K562 (cell line): Measurements from ENCODE around the gene SLCO3A1. TPM values are rescaled to one million over a fixed set of nuclear protein-coding genes. Genes with fewer than 3 reads are reported as not detected.

Experiments used
- ATAC-seq: fragments of 200-7000 bp; cut with Tn5 transposase; 3 replicates; pipeline ENCODE4 v1.9.1; 2020; ENCODE audit warnings: moderate library complexity
- BruUV-seq: library from RNA; stranded (reverse); fragments of 400-500 nt; replicated peaks from 2 replicates; lab custom pipeline; 2021; lab: Mats Ljungman, UMichigan
- CTCF ChIA-PET: fragments of 300-600 bp; formaldehyde crosslinking; extraction: SDS; loops from one replicate; lab custom pipeline; 2021; ENCODE audit warnings: low intra/inter-chr PET ratio; lab: Yijun Ruan, JAX
- POLR2A ChIA-PET: fragments of 300-600, 350-650 bp; sonication (Branson Sonifier 250); formaldehyde crosslinking; extraction: SDS; loops from one replicate; lab custom pipeline; 2021; ENCODE audit warnings: antibody characterized with exemption, inconsistent platforms; lab: Yijun Ruan, JAX
- DNase-seq, 4 experiments: peaks; one replicate each; pipeline versions ENCODE4 v3.0.0 to v3.0.0-alpha.2; 2011 to 2018; ENCODE audit warnings: low spot score in 3 of 4, mixed read lengths in 3 of 4; ENCODE audit errors: extremely low read depth in 1 of 4
- FAIRE-seq: peaks from 2 replicates; lab custom pipeline; 2011; peaks lifted over from hg19 to GRCh38; lab: Jason Lieb, UNC
- H2AFZ ChIP-seq: 2 replicates; pipeline ENCODE4 v1.6.0; 2011; ENCODE audit warnings: low read depth, low read length, control low read depth, inconsistent platforms
- H3K27ac ChIP-seq: fragments of 200-600 bp; 3 replicates; pipeline ENCODE4 v1.8.0; 2011; ENCODE audit warnings: low read depth, mild to moderate bottlenecking, control low read depth, inconsistent platforms, low read length, moderate library complexity, mixed read lengths; ENCODE audit errors: extremely low read depth
- H3K27me3 ChIP-seq, 2 experiments: fragments of 300-600 bp in 1 of 2; 2 replicates in 1 of 2; 3 replicates in 1 of 2; pipeline versions ENCODE4 v1.6.0 to v1.8.0; 2011; ENCODE audit warnings: inconsistent platforms in 2 of 2, low read length in 2 of 2, mild to moderate bottlenecking in 1 of 2, mixed read lengths in 1 of 2, moderate library complexity in 1 of 2; ENCODE audit not compliant: control insufficient read depth in 2 of 2, insufficient read depth in 2 of 2
- H3K36me3 ChIP-seq: fragments of 300-600 bp; 3 replicates; pipeline ENCODE4 v1.8.0; 2011; ENCODE audit warnings: mild to moderate bottlenecking, low read length, inconsistent platforms; ENCODE audit not compliant: control insufficient read depth, insufficient read depth
- H3K4me1 ChIP-seq, 2 experiments: fragments of 200-600 bp in 1 of 2; replicated peaks in 1 of 2; 2 replicates in 1 of 2; 3 replicates in 1 of 2; pipeline versions ENCODE4 v1.5.1 to v1.8.0; 2011; ENCODE audit warnings: inconsistent platforms in 2 of 2, low read length in 2 of 2, mild to moderate bottlenecking in 1 of 2, mixed read lengths in 1 of 2, moderate library complexity in 1 of 2; ENCODE audit not compliant: control insufficient read depth in 2 of 2, insufficient read depth in 2 of 2
- H3K4me2 ChIP-seq: 2 replicates; pipeline ENCODE4 v1.6.1; 2011; ENCODE audit warnings: low read length, control low read depth, inconsistent platforms, mixed read lengths; ENCODE audit not compliant: insufficient read depth
- H3K4me3 ChIP-seq: fragments of 200-600 bp; sonication (generic), shearing (Covaris generic); 2 replicates; pipeline ENCODE4 v1.5.1; 2016; ENCODE audit warnings: control low read depth, inconsistent platforms
- H3K79me2 ChIP-seq: fragments of 200-600 bp; 3 replicates; pipeline ENCODE4 v1.8.0; 2011; ENCODE audit warnings: low read length, inconsistent platforms; ENCODE audit not compliant: control insufficient read depth, insufficient read depth
- H3K9ac ChIP-seq, 2 experiments: 2 replicates each; pipeline versions ENCODE4 v1.6.0 to v1.6.1; 2011; ENCODE audit warnings: low read depth in 2 of 2, low read length in 2 of 2, control low read depth in 1 of 2, inconsistent platforms in 1 of 2, mild to moderate bottlenecking in 1 of 2, mixed read lengths in 1 of 2; ENCODE audit not compliant: insufficient read depth in 1 of 2
- H3K9me1 ChIP-seq: one replicate; pipeline ENCODE4 v1.6.0; 2011; ENCODE audit warnings: inconsistent platforms, mild to moderate bottlenecking, low read length, moderate library complexity; ENCODE audit not compliant: control insufficient read depth, insufficient read depth
- H3K9me3 ChIP-seq: replicated peaks from 2 replicates; pipeline ENCODE4 v1.5.1; 2011; ENCODE audit warnings: low read depth, low read length, inconsistent platforms; ENCODE audit not compliant: control insufficient read depth, insufficient read depth
- H4K20me1 ChIP-seq: replicated peaks from 2 replicates; pipeline ENCODE4 v1.6.1; 2011; ENCODE audit warnings: low read length, inconsistent platforms, mixed read lengths; ENCODE audit not compliant: control insufficient read depth, insufficient read depth
- CREB3 ChIP-seq: fragments of 450-650 bp; conservative IDR thresholded peaks from 2 replicates; pipeline ENCODE4 v1.6.1; 2016; ENCODE audit warnings: missing genetic modification characterization, low read depth, mild to moderate bottlenecking, missing compliant biosample characterization, moderate library complexity
- GABPB1 ChIP-seq: sonication (generic); formaldehyde crosslinking; IDR thresholded peaks from 2 replicates; pipeline ENCODE4 v1.8.0; 2022; ENCODE audit warnings: mild to moderate bottlenecking, missing genetic modification reagents
- HOMEZ ChIP-seq: fragments of 250-450 bp; sonication (Bioruptor Pico); IDR thresholded peaks from 2 replicates; pipeline ENCODE4 v1.4.0; 2020; ENCODE audit warnings: mild to moderate bottlenecking, moderate library complexity
- ID3 ChIP-seq, 2 experiments: fragments of 250-450 bp in 1 of 2; fragments of 450-650 bp in 1 of 2; sonication (Bioruptor Pico) in 1 of 2; IDR thresholded peaks; 2 replicates each; pipeline versions ENCODE4 v1.6.1 to v1.8.0; 2016 to 2021; ENCODE audit warnings: mild to moderate bottlenecking in 2 of 2, moderate library complexity in 2 of 2, missing compliant biosample characterization in 1 of 2, missing genetic modification characterization in 1 of 2
- IRF9 ChIP-seq: fragments of 450-650 bp; IDR thresholded peaks from 2 replicates; pipeline ENCODE4 v1.6.1; 2016; ENCODE audit warnings: missing biosample characterization, missing genetic modification characterization
- KLF13 ChIP-seq: fragments of 450-650 bp; IDR thresholded peaks from 2 replicates; pipeline ENCODE4 v1.6.1; 2016; ENCODE audit warnings: missing genetic modification characterization, low read depth, mild to moderate bottlenecking, missing compliant biosample characterization, moderate library complexity, borderline replicate concordance
- TBP ChIP-seq: optimal IDR thresholded peaks from 2 replicates; pipeline ENCODE3; 2011; ENCODE audit warnings: low read depth, low read length, improper control_type of control experiment
- USF2 ChIP-seq: sonication (generic); formaldehyde crosslinking; IDR thresholded peaks from 2 replicates; pipeline ENCODE4 v1.5.0; 2020; ENCODE audit warnings: missing genetic modification reagents
- ZNF212 ChIP-seq: fragments of 450-650 bp; formaldehyde crosslinking; IDR thresholded peaks from 2 replicates; pipeline ENCODE4 v1.4.0; 2020; ENCODE audit warnings: mild to moderate bottlenecking
- ZNF384 ChIP-seq: IDR thresholded peaks from 2 replicates; pipeline ENCODE4 v1.6.1; 2012; ENCODE audit warnings: low read depth, low read length, improper control_type of control experiment
- ZNF551 ChIP-seq: fragments of 250-450 bp; sonication (Bioruptor Pico); IDR thresholded peaks from 2 replicates; pipeline ENCODE4 v1.5.0; 2021; ENCODE audit warnings: mild to moderate bottlenecking, moderate library complexity
- WGBS: fragments of 100-300 bp; shearing (Covaris generic); methylation state at CpG from one replicate; pipeline ENCODE4 v1.1.6; 2016; ENCODE audit warnings: low coverage, mixed read lengths; ENCODE audit not compliant: insufficient coverage; ENCODE audit errors: missing lambda C conversion rate; 5-methylcytosine and 5-hydroxymethylcytosine counted together
- in situ Hi-C: fragments of 300-500 bp; cut with MboI; formaldehyde crosslinking; loops from 4 replicates; pipeline ENCODE4 v1.15.0; 2018; ENCODE audit warnings: inconsistent platforms, mixed read lengths
- intact Hi-C: fragments of 100-400 bp; cut with micrococcal nuclease; formaldehyde crosslinking; loops from 2 replicates; pipeline ENCODE4 v1.14.2; 2022
- polyA plus RNA-seq, 8 experiments: library from polyadenylated mRNA; depleted of rRNA in 4 of 8; stranded (reverse) in 5 of 8; unstranded in 3 of 8; fragments of >200 nt; fragmentation: Nextera tagmentation in 2 of 8; fragmentation: Illumina TruSeq in 1 of 8; extraction: Ambion mirVana in 2 of 8; extraction: Trizol in 1 of 8; gene quantifications; 2 replicates each; pipeline versions ENCODE4 v1.2.1 to v1.2.3, GENCODE V29; 2011 to 2014; ENCODE audit warnings: inconsistent platforms in 1 of 8, missing spikeins in 1 of 8
- total RNA-seq, 7 experiments: library from RNA; depleted of rRNA in 6 of 7; stranded (reverse); fragments of >200 nt in 6 of 7; fragmentation: Illumina TruSeq in 2 of 7; extraction: Trizol in 2 of 7; gene quantifications; 2 replicates each; pipeline versions ENCODE4 v1.2.1 to v1.2.3, GENCODE V29; 2011 to 2021; ENCODE audit warnings: low replicate concordance in 1 of 7

Gene SLCO3A1
- total and polyA plus RNA-seq, 9 of the 15 experiments (the other 6 are each of a cell fraction or from before 2014, with no cell fraction given), result 0.01 to 0.84 (median 0.06) TPM; not detected in 3

- no peak for TF ChIP-seq USF2 (CRISPR knock-in tag)
- no peak for TF ChIP-seq ID3 (CRISPR knock-in tag; IDR thresholded peaks at IDR 0.05)
- TF ChIP-seq ID3 (tag; IDR thresholded peaks at IDR 0.05), result no peak
- no peak for TF ChIP-seq TBP
- no peak for TF ChIP-seq IRF9 (tag)
- TF ChIP-seq KLF13 (tag), result no peak
These were observed 112.1 kb downstream of the SLCO3A1 start (continued) for GRCh38 chr15:91965501-91966193.

GRCh38 chr15:91966194-91966552 lies 112.7 kb downstream of the SLCO3A1 start:
- Histone ChIP-seq H4K20me1 (no peaks in the 10 kb centered on the region), H3K36me3 (no peaks in the 10 kb centered on the region), H2AFZ (no peak overlapping the region), H3K27me3 (peaks cover 0 to 20% of the 10 kb centered on the region in 2 experiments; a peak in 2 of 5 replicates), H3K79me2 (no peaks in the 10 kb centered on the region), H3K9ac (no peak overlapping the region), H3K9me3 (no peaks in the 10 kb centered on the region), H3K4me2 (no peak overlapping the region), H3K27ac (no peak overlapping the region), H3K4me3 (no peak overlapping the region), H3K9me1 (no peaks in the 10 kb centered on the region), H3K4me1 (no peaks in the 10 kb centered on the region; a peak in 1 of 5 replicates)
- TF ChIP-seq ZNF212 (CRISPR knock-in tag) (no peak), GABPB1 (CRISPR knock-in tag) (no peak), CREB3 (tag) (no peak), ZNF384 (no peak), ZNF551 (CRISPR knock-in tag) (no peak), HOMEZ (CRISPR knock-in tag) (no peak)
- WGBS, result 0% methylated on average over 6 of the region's 6 CpGs
- CTCF ChIA-PET, result no interaction called here
- in situ Hi-C loops (no loop called here), intact Hi-C loops (no loop called here)
- ATAC-seq, result no peak
- no TSS peak for BruUV-seq
- DNase-seq, result no peak
- FAIRE-seq, result no peak
- POLR2A ChIA-PET, result no interaction called here
